ENCODE measurements around the gene WSB1. TPM values are rescaled to one million over a fixed set of nuclear protein-coding genes. Genes with fewer than 3 reads are reported as not detected.
"Not testable (repeated sequence)": the region's sequence is repeated elsewhere in the genome, so short reads cannot be mapped to it uniquely, and the experiment has no call there.

The WSB1 gene
- polyA plus RNA-seq, 6 donors from 2014 or later = 188 to 342 (median 263) TPM

DNA sequence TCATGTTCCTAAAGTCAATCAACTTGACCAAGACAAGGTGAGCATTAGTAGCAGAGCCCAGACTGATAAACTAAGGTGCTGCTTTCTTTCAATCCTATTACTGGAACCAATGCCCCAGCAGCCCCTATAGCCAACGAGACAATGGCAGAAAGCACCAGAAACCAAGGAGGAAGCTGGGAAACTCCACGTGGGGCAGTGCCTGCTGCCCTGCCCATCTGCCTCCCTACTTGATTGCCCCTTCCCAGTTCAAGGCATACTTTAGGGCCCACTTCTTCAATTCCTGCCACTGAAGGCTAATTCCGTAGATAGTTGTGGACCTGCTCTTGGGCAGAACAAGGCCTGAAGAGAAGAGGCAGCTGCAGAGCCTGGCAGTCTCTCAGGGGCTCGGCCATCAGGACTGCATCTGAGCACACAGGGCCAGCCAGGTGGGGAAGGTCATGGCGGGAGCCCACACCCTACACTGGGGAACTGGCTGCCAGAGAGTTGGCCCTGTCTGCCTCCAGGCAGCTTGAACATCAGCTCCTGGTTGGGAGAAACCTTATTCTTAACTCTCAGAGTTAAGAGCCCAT lies 30.9 kb downstream of the WSB1 start:
- Mint-ChIP-seq H3K27me3 (no peaks in the 10 kb centered on the region), H3K4me3 (no peak overlapping the region), H3K36me3 (no peaks in the 10 kb centered on the region), H3K27ac (no peak overlapping the region), H3K9me3 (no peaks in the 10 kb centered on the region), H3K4me1 (peaks cover 3 to 6% (median 4%) of the 10 kb centered on the region in 3 donors)
- DNase-seq (no peak), ATAC-seq (ENCODE audit: low read depth in 2 of 2) (no peak)

DNA sequence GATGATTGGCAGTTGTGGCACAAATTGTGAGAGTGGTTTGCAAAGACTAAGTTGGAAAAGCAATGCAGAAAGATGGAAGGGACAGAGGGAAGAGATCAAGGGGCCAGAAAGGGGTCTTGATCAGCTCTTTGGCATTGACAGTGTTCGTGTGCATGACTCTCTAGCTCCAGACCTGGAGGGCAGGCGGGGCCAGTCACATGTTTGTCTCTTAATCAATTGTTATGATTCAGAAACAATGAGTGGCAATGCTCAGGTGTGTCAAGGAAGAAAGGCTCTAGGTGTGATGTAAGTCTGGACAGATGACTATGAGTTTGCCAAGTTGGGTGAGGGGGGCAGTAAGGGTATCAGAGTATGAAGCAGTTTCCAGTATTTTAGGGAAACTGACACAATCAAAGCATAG lies 32.1 kb downstream of the WSB1 start:
- Mint-ChIP-seq H3K27ac (no peak overlapping the region), H3K36me3 (no peaks in the 10 kb centered on the region), H3K4me1 (peaks cover 0 to 4% (median 0%) of the 10 kb centered on the region in 3 donors), H3K4me3 (no peak overlapping the region), H3K9me3 (no peaks in the 10 kb centered on the region), H3K27me3 (no peaks in the 10 kb centered on the region)
- no peak for DNase-seq
- no peak for ATAC-seq (ENCODE audit: low read depth in 2 of 2)

DNA sequence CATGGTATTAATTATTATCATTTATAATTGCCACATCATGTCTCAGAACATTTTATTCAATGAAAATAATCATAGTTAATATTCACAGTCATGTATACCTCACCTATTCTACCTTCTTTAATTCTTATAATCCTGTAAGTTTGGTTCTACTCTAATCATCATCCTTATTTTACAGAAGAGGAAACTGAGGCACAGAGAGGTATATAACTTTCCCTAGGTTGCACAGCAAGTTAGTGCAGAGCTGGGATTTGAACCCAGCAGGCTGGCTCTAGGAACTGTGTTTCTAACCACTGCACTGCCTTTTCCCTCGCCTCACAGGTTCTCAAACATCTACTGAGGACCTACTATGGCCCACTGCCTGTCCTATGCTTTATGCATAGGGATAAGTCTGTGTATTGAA lies 32.7 kb downstream of the WSB1 start:
- Mint-ChIP-seq H3K4me1 (peaks cover 3 to 4% (median 4%) of the 10 kb centered on the region in 3 donors), H3K9me3 (no peaks in the 10 kb centered on the region), H3K4me3 (peak overlapping the region in 1 of 8 donors; percentile 15), H3K36me3 (no peaks in the 10 kb centered on the region), H3K27me3 (no peaks in the 10 kb centered on the region), H3K27ac (no peak overlapping the region)
- ATAC-seq (ENCODE audit: low read depth in 2 of 2) = no peak
- no peak for DNase-seq

DNA sequence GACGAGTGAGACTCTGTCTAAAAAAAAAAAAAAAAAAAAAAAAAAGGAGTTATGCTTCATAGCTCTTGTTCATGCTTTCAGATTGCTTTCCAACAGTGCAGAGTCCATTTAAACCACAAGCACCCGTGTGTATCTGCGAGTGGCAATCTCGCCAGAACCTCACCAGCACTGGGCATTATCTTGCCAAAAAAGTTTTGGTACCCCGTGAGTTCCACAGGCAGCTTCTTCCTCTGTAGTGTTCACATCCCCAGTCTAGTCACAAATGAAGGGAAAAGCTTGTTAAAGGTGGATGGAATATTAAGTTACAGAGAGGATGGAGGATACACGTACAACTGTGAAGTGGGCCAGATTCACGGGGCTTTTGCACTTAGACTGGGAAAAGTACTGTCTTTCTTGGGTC lies 33.5 kb downstream of the WSB1 start:
- H3K4me3 Mint-ChIP-seq = no peak overlapping the region
- DNase-seq (no peak), ATAC-seq (ENCODE audit: low read depth in 2 of 2) (no peak)
- H3K27ac Mint-ChIP-seq = peak overlapping the region in 2 of 6 donors; percentile 13 to 78
- no peaks in the 10 kb centered on the region for H3K36me3 Mint-ChIP-seq
- no peaks in the 10 kb centered on the region for H3K27me3 Mint-ChIP-seq
- no peaks in the 10 kb centered on the region for H3K9me3 Mint-ChIP-seq
- H3K4me1 Mint-ChIP-seq = peaks cover 10 to 13% (median 12%) of the 10 kb centered on the region in 3 donors

DNA sequence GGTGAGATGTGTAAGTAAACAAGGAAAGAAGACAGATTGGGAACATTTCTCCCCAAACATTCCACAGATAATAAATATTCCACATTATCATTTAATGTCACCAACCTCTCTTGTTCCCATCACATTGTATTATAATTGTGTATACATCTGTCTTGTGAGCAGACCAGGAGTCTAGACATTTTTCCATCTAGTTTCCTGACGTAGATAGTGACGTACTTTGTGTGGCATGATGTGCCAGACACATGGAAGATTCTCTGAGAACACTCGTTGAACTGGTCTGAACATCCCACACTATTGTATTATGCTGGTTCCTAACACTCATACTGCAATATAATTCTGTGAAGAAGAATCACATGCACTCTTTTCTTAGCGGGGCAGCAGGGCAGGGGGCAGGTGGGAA lies 34.0 kb downstream of the WSB1 start:
- Mint-ChIP-seq H3K9me3 (no peaks in the 10 kb centered on the region), H3K27me3 (no peaks in the 10 kb centered on the region), H3K4me3 (no peak overlapping the region), H3K4me1 (peaks cover 13 to 17% (median 15%) of the 10 kb centered on the region in 3 donors), H3K36me3 (no peaks in the 10 kb centered on the region), H3K27ac (peak overlapping the region in 1 of 6 donors; percentile 16)
- DNase-seq (no peak), ATAC-seq (ENCODE audit: low read depth in 2 of 2) (no peak)

DNA sequence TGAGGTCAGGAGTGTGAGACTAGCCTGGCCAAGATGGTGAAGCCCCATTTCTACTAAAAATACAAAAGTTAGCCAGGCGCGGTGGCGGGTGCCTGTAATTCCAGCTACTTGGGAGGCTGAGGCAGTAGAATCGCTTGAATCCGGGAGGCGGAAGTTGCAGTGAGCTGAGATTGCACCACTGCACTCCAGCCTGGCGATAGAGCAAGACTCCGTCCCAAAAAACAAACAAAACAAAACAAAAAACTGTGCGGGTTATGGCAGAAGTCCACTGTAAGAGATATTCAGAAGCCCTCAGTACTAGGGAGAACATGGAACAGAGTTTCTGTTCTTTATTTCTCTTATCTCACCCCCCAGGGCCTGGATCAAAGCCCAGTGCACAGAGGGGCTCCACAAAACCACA lies 34.8 kb downstream of the WSB1 start:
- H3K9me3 Mint-ChIP-seq; H3K36me3 Mint-ChIP-seq; DNase-seq; H3K4me3 Mint-ChIP-seq; H3K27me3 Mint-ChIP-seq; ATAC-seq (ENCODE audit: low read depth in 2 of 2): not testable (repeated sequence)
- Mint-ChIP-seq H3K4me1 (peaks cover 16 to 23% (median 18%) of the 10 kb centered on the region in 3 donors), H3K27ac (peak overlapping the region in 1 of 6 donors; percentile 52)

DNA sequence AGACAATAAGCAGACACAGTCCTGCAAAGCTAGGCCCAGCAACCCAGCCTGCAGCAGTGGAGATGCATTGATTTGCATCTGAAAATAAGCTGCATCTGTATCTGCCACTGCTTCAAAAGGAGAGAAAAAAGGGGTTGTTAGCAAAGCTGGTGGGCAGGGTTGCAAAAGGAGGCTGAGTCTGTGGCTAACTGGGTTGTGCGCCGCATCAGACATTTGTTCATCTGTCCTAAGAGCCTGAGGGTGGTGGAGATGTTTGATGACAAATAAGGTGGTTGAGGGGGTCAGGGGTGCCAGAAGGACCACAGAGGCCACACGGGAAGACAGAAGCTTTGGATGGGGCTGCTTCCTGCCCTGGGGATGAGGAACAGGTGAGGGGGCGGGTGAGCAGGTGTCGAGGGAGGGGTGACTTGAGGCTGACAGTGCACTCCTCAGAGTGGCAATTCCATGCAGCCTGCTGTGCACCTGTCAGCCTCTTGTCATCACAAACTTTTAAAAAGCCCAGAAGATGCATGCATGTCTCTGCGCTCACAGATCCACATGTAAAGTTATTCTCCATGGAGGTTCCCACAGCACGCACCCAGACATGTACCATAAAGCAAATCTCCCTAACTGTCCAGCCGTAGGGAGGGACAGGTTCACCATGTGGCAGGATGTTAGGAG lies 35.4 kb downstream of the WSB1 start:
- Mint-ChIP-seq H3K27ac (peak overlapping the region in 1 of 6 donors; percentile 52), H3K36me3 (no peaks in the 10 kb centered on the region), H3K4me3 (peak overlapping the region in 1 of 8 donors; percentile 6), H3K4me1 (peaks cover 20 to 26% (median 22%) of the 10 kb centered on the region in 3 donors), H3K27me3 (no peaks in the 10 kb centered on the region), H3K9me3 (no peaks in the 10 kb centered on the region)
- DNase-seq = no peak
- ATAC-seq (ENCODE audit: low read depth in 2 of 2) = no peak

DNA sequence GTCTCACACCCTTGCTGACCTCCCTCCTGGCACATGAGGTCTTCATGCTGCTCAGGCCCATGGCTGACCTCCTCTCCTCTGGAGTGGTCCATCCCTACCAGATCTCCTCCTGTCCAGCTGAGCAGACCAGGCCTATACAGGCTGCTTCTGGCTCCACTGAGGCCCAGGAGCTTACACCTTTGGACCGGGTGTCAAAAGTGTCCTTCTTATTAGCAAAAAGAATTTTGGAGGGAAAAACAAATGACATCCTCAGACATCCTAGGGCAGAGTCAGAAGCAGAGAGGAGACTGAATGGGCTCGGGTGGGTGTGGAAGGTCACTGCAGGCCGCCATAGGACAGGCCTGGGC lies 38.1 kb downstream of the WSB1 start:
- DNase-seq = no peak
- H3K27ac Mint-ChIP-seq = peak overlapping the region; percentile 46 to 94 (median 86)
- H3K36me3 Mint-ChIP-seq = no peaks in the 10 kb centered on the region
- H3K9me3 Mint-ChIP-seq = no peaks in the 10 kb centered on the region
- H3K4me3 Mint-ChIP-seq = peak overlapping the region; percentile 43 to 89 (median 78)
- no peaks in the 10 kb centered on the region for H3K27me3 Mint-ChIP-seq
- no peak for ATAC-seq (ENCODE audit: low read depth in 2 of 2)
- H3K4me1 Mint-ChIP-seq = peaks cover 20 to 26% (median 22%) of the 10 kb centered on the region in 3 donors

DNA sequence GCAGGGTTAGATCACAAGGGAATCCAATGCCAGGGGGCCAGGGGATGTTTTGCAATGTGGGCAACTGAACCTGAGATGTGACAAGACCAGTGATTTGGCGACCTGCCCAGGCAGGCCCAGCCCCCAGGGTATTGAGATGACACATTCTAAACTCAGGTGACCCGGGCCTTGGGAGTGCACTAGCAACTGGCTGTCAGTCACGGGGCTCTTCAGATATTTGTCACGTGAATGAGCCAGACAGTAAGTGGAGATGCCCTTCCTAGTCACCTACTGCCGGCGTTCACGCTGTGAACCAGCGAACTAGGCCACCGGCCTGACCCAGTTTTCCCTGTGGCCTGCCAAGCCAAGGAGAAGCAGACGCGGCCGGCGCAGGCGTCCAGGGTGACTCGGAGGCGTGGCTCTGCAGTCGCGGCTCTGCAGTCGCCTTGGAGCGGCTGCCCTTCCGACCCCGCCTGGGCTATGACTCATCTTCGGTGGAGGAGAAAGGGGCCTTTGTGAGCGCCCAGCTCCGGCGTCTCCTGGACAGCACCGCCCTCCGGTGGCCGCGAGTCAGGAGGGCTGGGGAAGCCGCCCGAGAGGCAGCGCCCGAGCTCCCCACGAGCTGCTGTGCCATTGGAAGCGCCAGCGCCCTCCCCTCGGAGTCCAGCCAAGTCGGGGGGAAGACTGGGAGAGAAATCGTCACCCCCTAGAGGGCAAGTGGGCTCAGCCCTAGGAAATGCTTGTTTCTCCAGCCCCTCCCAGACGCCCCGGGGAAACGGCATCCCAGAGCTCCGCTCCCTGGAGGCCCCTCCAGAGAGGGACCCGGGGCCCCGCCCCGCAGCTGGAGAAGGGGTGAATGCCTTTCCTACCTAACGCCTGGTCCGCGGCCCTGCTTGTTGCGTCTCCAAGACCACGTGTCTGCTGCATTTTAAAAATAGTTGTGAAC lies 38.8 kb downstream of the WSB1 start:
- no peaks in the 10 kb centered on the region for H3K36me3 Mint-ChIP-seq
- no peaks in the 10 kb centered on the region for H3K27me3 Mint-ChIP-seq
- H3K4me3 Mint-ChIP-seq = peak overlapping the region; percentile 78 to 89 (median 84)
- DNase-seq = peak; percentile 80
- ATAC-seq (ENCODE audit: low read depth in 2 of 2) = peak; percentile 79 to 83
- H3K4me1 Mint-ChIP-seq = peaks cover 20 to 26% (median 22%) of the 10 kb centered on the region in 3 donors
- peak overlapping the region; percentile 46 to 94 (median 90) for H3K27ac Mint-ChIP-seq
- H3K9me3 Mint-ChIP-seq = no peaks in the 10 kb centered on the region

DNA sequence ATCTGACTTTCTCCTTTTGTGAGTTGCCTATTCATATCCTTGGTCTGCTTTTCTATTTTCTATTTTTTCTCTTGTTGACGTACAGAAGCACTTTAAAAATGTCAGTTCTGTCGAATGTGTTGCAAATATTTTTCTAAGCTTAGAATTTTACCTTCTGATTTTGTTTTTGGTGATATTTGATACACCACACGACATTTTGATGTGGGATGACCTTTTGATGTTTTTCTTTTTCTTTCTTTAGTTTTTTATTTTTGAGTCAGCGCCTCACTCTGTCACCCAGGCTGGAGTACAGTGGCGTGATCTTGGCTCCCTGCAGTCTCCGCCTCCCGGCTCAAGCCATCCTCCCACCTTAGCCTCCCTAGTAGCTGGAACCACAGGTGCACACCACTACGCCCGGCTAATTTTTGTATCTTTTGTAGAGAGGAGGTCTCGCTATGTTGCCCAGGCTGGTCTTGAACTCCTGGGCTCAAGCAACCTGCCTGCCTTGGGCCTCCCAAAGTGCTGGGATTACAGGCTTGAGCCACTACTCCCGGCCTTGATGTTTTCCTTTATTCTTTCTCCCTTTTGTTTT lies 39.6 kb downstream of the WSB1 start:
- ATAC-seq (ENCODE audit: low read depth in 2 of 2) = no peak
- Mint-ChIP-seq H3K4me3 (peak overlapping the region; percentile 77 to 89 (median 84)), H3K4me1 (peaks cover 22 to 26% (median 23%) of the 10 kb centered on the region in 3 donors), H3K27ac (peak overlapping the region in 5 of 6 donors; percentile 35 to 88 (median 75)), H3K27me3 (no peaks in the 10 kb centered on the region), H3K9me3 (no peaks in the 10 kb centered on the region), H3K36me3 (no peaks in the 10 kb centered on the region)
- DNase-seq = no peak

DNA sequence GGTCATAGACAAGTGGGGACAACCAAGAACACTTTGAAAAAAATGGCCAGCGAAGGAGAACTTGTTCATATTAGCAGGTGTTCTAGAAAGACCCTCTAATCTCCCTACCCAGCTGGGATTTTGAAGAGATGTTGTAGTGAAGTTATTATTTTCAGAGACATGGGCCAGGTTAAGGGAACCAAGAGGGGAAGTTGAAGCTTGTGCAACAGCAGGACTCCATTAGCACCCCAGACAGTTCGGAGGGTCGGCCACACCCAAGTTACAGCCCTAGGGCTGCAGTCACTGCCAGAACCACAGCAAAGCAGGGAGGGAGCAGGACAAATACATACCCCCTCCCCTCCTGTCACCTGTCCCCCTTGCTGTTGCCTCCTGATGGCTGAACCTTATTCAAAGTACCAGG lies 42.3 kb downstream of the WSB1 start:
- Mint-ChIP-seq H3K27ac (peak overlapping the region in 1 of 6 donors; percentile 34), H3K9me3 (no peaks in the 10 kb centered on the region), H3K4me3 (no peak overlapping the region), H3K4me1 (peaks cover 22 to 30% (median 26%) of the 10 kb centered on the region in 3 donors), H3K27me3 (no peaks in the 10 kb centered on the region), H3K36me3 (no peaks in the 10 kb centered on the region)
- DNase-seq (no peak), ATAC-seq (ENCODE audit: low read depth in 2 of 2) (no peak)

DNA sequence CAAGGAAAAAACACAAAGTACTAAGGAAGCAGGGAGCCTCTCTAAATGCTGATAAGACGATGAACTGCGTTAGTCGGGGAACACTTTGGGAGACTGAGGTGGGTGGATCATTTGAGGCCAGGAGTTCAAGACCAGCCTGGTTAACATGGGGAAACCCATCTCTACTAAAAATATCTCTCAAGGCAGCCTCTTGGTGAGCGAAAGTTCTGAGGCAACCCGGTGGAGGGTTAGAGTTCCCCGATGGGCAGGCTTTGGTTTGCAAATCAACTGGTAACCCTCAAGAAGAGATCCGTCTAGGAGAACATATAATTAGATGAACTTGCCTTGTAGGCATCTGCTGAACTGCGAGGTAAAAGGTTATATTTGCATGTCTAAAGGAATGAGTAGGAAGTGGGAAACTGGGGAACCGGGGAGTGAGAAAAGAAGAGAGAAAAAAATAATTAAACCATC lies 44.6 kb downstream of the WSB1 start:
- H3K4me1 Mint-ChIP-seq = peaks cover 9 to 19% (median 10%) of the 10 kb centered on the region in 3 donors
- H3K36me3 Mint-ChIP-seq = peaks cover 0 to 4% of the 10 kb centered on the region in 2 donors
- peak overlapping the region in 3 of 6 donors; percentile 49 to 90 (median 80) for H3K27ac Mint-ChIP-seq
- no peaks in the 10 kb centered on the region for H3K9me3 Mint-ChIP-seq
- peaks cover 0 to 6% (median 0%) of the 10 kb centered on the region in 3 donors for H3K27me3 Mint-ChIP-seq
- ATAC-seq (ENCODE audit: low read depth in 2 of 2) (peak in 1 of 2 donors; percentile 46), DNase-seq (no peak)
- H3K4me3 Mint-ChIP-seq = peak overlapping the region in 1 of 8 donors; percentile 3

DNA sequence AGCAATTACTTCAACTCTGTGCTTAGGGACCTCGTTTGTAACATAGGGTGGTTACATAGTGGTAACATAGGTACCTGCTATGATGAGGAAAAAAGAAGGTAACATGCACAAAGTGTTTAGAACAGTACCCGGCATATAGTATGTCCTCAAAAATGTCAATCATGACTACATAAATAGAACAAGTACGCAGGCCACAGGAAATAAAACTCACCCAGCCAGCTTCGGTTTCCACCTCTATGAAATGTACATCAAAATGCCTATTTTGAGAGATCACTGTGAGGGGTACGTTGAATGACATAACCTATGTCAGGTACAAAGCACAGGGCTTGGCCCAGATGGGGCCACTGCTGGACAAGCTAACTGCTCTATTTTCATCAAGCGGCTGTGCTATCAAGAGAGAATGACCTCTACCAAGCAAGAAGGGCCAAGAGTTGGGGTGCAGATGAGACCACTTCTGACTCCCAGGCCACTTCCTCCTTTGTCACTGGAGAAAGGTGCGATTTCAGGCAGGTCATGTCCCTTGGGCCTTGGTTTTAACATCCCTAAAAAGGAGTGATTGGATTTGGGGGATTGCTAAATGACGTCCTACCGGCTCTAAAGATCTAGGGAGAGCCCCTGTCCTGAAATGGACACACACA lies 45.4 kb downstream of the WSB1 start:
- Mint-ChIP-seq H3K36me3 (peaks cover 0 to 4% of the 10 kb centered on the region in 2 donors), H3K27ac (peak overlapping the region in 1 of 6 donors; percentile 49), H3K9me3 (no peaks in the 10 kb centered on the region), H3K4me1 (peaks cover 6 to 15% (median 7%) of the 10 kb centered on the region in 3 donors), H3K27me3 (peaks cover 0 to 11% (median 7%) of the 10 kb centered on the region in 3 donors), H3K4me3 (peak overlapping the region in 2 of 8 donors; percentile 0 to 3)
- no peak for ATAC-seq (ENCODE audit: low read depth in 2 of 2)
- DNase-seq = no peak
